Lung (tissue), 12 donors: ENCODE data around the gene GLRX5. TPM values are rescaled to one million over a fixed set of nuclear protein-coding genes. Genes with fewer than 3 reads are reported as not detected.

ENCODE experiments used
- ATAC-seq: fragments of 200-7000 bp; cut with Tn5 transposase; one replicate; pipeline ENCODE4 v1.9.1; 2020; ENCODE audit warnings: moderate number of reproducible peaks; ENCODE audit not compliant: insufficient read depth, low FRiP score
- DNase-seq, 3 donors: peaks; one replicate each; pipeline ENCODE4 v3.0.0-alpha.2; 2013 to 2017
- H3K27ac ChIP-seq, 2 donors: one replicate each; pipeline ENCODE4 v1.5.1; 2013; ENCODE audit warnings: mild to moderate bottlenecking in 2 of 2, moderate library complexity in 2 of 2, control low read depth in 1 of 2, inconsistent platforms in 1 of 2, low read depth in 1 of 2, low read length in 1 of 2
- H3K27me3 ChIP-seq, 3 donors: one replicate each; pipeline ENCODE4 v1.5.1; 2013; ENCODE audit warnings: low read length in 2 of 3; ENCODE audit not compliant: control insufficient read depth in 3 of 3, insufficient read depth in 3 of 3
- H3K36me3 ChIP-seq, 4 donors: one replicate each; pipeline ENCODE4 v1.5.1; 2013; ENCODE audit warnings: low read length in 4 of 4, mild to moderate bottlenecking in 1 of 4, moderate library complexity in 1 of 4; ENCODE audit not compliant: control insufficient read depth in 4 of 4, insufficient read depth in 4 of 4
- H3K4me1 ChIP-seq, 5 donors: one replicate each; pipeline ENCODE4 v1.5.1; 2013; ENCODE audit warnings: low read length in 5 of 5, mild to moderate bottlenecking in 2 of 5, moderate library complexity in 1 of 5; ENCODE audit not compliant: control insufficient read depth in 5 of 5, insufficient read depth in 5 of 5
- H3K4me3 ChIP-seq: one replicate; pipeline ENCODE4 v1.5.1; 2013; ENCODE audit warnings: mild to moderate bottlenecking, control low read depth, moderate library complexity
- H3K9ac ChIP-seq, 2 donors: one replicate each; pipeline ENCODE4 v1.5.1; 2013; ENCODE audit warnings: low read length in 2 of 2, control low read depth in 1 of 2; ENCODE audit not compliant: insufficient read depth in 1 of 2
- H3K9me3 ChIP-seq, 4 donors: one replicate each; pipeline ENCODE4 v1.5.1; 2013; ENCODE audit warnings: low read length in 3 of 4, mild to moderate bottlenecking in 1 of 4, moderate library complexity in 1 of 4; ENCODE audit not compliant: control insufficient read depth in 4 of 4, insufficient read depth in 3 of 4
- WGBS, 2 donors: extraction: QIAGEN DNeasy Blood & Tissue Kit; methylation state at CpG; one replicate each; pipeline ENCODE4 v1.1.7; 2013; 5-methylcytosine and 5-hydroxymethylcytosine counted together
- polyA plus RNA-seq, 2 donors: library from polyadenylated mRNA; stranded (reverse); fragments of 200-250 nt; gene quantifications; one replicate each; pipeline ENCODE4 v1.2.1, GENCODE V29; 2013
- total RNA-seq, 2 donors: library from RNA; depleted of rRNA in 1 of 2; stranded (reverse); fragments of >200 nt in 1 of 2; gene quantifications; one replicate each; pipeline ENCODE4 v1.2.1, GENCODE V29; 2014 to 2021
- TF ChIP-seq, protein P1 (sequence below): IDR thresholded peaks from 2 replicates; pipeline ENCODE4 v1.5.1; 2012; ENCODE audit warnings: mild to moderate bottlenecking; ENCODE audit errors: control extremely low read depth, extremely low read depth
- donor health status: control.
- donor health status: control.
- donor health status: Bipolar disorder and iron deficiency.
- donor health status: healthy.
- donor health status: DM: yes; HTN: yes; CAD: no.

Gene GLRX5
- total and polyA plus RNA-seq, 4 donors = 22.4 to 35.6 (median 29.1) TPM

GRCh38 chr14:95495538-95496025 lies 39.3 kb upstream of the GLRX5 start:
- DNase-seq = no peak
- Histone ChIP-seq H3K9me3 (peaks cover 0 to 6% (median 0%) of the 10 kb centered on the region in 4 donors), H3K27ac (peak overlapping the region in 1 of 2 donors; percentile 4), H3K36me3 (peaks cover 0 to 2% (median 0%) of the 10 kb centered on the region in 4 donors), H3K4me3 (no peak overlapping the region), H3K9ac (no peak overlapping the region), H3K4me1 (peaks cover 0 to 34% (median 9%) of the 10 kb centered on the region in 5 donors), H3K27me3 (no peaks in the 10 kb centered on the region)
- ATAC-seq = peak; percentile 55
- TF ChIP-seq, protein P1, sequence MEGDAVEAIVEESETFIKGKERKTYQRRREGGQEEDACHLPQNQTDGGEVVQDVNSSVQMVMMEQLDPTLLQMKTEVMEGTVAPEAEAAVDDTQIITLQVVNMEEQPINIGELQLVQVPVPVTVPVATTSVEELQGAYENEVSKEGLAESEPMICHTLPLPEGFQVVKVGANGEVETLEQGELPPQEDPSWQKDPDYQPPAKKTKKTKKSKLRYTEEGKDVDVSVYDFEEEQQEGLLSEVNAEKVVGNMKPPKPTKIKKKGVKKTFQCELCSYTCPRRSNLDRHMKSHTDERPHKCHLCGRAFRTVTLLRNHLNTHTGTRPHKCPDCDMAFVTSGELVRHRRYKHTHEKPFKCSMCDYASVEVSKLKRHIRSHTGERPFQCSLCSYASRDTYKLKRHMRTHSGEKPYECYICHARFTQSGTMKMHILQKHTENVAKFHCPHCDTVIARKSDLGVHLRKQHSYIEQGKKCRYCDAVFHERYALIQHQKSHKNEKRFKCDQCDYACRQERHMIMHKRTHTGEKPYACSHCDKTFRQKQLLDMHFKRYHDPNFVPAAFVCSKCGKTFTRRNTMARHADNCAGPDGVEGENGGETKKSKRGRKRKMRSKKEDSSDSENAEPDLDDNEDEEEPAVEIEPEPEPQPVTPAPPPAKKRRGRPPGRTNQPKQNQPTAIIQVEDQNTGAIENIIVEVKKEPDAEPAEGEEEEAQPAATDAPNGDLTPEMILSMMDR = no peak
- 47 to 57% methylated on average over 7 to 8 of the region's 8 CpGs for WGBS, 2 donors

- TF ChIP-seq, protein P1 = no peak
- H3K36me3 ChIP-seq = peaks cover 0 to 2% (median 0%) of the 10 kb centered on the region in 4 donors
- H3K4me3 ChIP-seq = no peak overlapping the region
- no peak for ATAC-seq
- DNase-seq = no peak
- no peaks in the 10 kb centered on the region for H3K27me3 ChIP-seq
- WGBS, 2 donors = 47 to 71% methylated on average over 4 of the region's 4 CpGs
- H3K4me1 ChIP-seq = peaks cover 0 to 34% (median 9%) of the 10 kb centered on the region in 5 donors
- no peak overlapping the region for H3K9ac ChIP-seq
- peak overlapping the region in 1 of 2 donors; percentile 35 for H3K27ac ChIP-seq
- H3K9me3 ChIP-seq = peaks cover 0 to 6% (median 0%) of the 10 kb centered on the region in 4 donors
These were observed 38.7 kb upstream of the GLRX5 start for GRCh38 chr14:95496111-95496681.

GRCh38 chr14:95496690-95497259 lies 38.1 kb upstream of the GLRX5 start:
- no peaks in the 10 kb centered on the region for H3K27me3 ChIP-seq
- ATAC-seq (peak; percentile 19), DNase-seq (peak; percentile 44 to 71 (median 64))
- peaks cover 0 to 34% (median 9%) of the 10 kb centered on the region in 5 donors for H3K4me1 ChIP-seq
- TF ChIP-seq, protein P1 = no peak
- H3K4me3 ChIP-seq = no peak overlapping the region
- peaks cover 0 to 2% (median 0%) of the 10 kb centered on the region in 4 donors for H3K36me3 ChIP-seq
- 40 to 59% methylated on average over 4 of the region's 4 CpGs for WGBS, 2 donors
- no peak overlapping the region for H3K27ac ChIP-seq
- H3K9me3 ChIP-seq = peaks cover 0 to 6% (median 0%) of the 10 kb centered on the region in 4 donors
- no peak overlapping the region for H3K9ac ChIP-seq
